Measurements from ENCODE around the gene AMOT. TPM values are rescaled to one million over a fixed set of nuclear protein-coding genes. Genes with fewer than 3 reads are reported as not detected.

Gene AMOT
- total and polyA plus RNA-seq, 2 experiments from 2014 or later: 2.1 to 5.4 TPM

DNA sequence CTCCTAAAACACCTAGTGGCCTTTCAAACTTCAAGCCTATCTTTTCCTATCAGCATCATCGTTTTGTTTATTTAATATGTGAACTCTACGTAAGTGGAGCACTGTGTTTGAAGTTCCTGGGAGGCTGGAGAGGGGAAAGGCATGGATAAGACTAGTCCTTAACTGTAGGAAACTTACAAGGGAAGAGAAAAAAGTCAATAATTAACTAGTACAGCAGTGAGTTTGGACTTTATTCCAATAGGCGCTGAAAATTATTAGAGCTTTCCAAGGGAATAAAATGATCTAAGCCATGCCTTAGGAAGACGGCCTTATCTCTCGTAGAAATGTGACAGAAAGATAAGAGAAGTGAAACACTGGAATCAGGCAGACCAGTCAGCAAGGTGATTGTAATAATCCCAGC lies 55.3 kb downstream of the AMOT start:
- H3K9me2 ChIP-seq (ENCODE audit: insufficient read depth): no peaks in the 10 kb centered on the region
- H4K20me1 ChIP-seq (replicated peaks; ENCODE audit: insufficient read depth): no peaks in the 10 kb centered on the region
- H3K4me3 ChIP-seq: no peak overlapping the region
- no peak overlapping the region for H3K27ac Mint-ChIP-seq
- H3K4me2 ChIP-seq: no peak overlapping the region
- no peak for DNase-seq (ENCODE audit: low spot score)
- ATAC-seq: no peak
- H3K9me3 Mint-ChIP-seq: no peaks in the 10 kb centered on the region
- H3K27ac ChIP-seq (ENCODE audit: low read depth): no peak overlapping the region
- no peaks in the 10 kb centered on the region for H3F3A ChIP-seq (replicated peaks; ENCODE audit: low read depth)
- no peaks in the 10 kb centered on the region for H3K27me3 Mint-ChIP-seq (ENCODE audit: insufficient read depth, low read depth, poor library complexity)
- no peaks in the 10 kb centered on the region for H3K36me3 ChIP-seq (ENCODE audit: insufficient read depth)
- H2AFZ ChIP-seq: no peak overlapping the region
- no peaks in the 10 kb centered on the region for H3K4me1 ChIP-seq (ENCODE audit: insufficient read depth)
- H3K79me2 ChIP-seq (replicated peaks; ENCODE audit: insufficient read depth): no peaks in the 10 kb centered on the region
- peaks cover 16% of the 10 kb centered on the region; the same call in 2 of the 3 replicates for H3K36me3 Mint-ChIP-seq (ENCODE audit: low read depth)
- H3K4me1 Mint-ChIP-seq: peaks cover 9% of the 10 kb centered on the region
- H3K4me3 Mint-ChIP-seq: no peak overlapping the region
- TF ChIP-seq, protein P1, sequence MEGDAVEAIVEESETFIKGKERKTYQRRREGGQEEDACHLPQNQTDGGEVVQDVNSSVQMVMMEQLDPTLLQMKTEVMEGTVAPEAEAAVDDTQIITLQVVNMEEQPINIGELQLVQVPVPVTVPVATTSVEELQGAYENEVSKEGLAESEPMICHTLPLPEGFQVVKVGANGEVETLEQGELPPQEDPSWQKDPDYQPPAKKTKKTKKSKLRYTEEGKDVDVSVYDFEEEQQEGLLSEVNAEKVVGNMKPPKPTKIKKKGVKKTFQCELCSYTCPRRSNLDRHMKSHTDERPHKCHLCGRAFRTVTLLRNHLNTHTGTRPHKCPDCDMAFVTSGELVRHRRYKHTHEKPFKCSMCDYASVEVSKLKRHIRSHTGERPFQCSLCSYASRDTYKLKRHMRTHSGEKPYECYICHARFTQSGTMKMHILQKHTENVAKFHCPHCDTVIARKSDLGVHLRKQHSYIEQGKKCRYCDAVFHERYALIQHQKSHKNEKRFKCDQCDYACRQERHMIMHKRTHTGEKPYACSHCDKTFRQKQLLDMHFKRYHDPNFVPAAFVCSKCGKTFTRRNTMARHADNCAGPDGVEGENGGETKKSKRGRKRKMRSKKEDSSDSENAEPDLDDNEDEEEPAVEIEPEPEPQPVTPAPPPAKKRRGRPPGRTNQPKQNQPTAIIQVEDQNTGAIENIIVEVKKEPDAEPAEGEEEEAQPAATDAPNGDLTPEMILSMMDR (conservative IDR thresholded peaks at IDR 0.05; ENCODE audit: low read depth in 2 of 2): no peak
- TF ChIP-seq POLR2AphosphoS5 (IDR thresholded peaks at IDR 0.05; ENCODE audit: low read depth): no peak
- TF ChIP-seq, protein P2, sequence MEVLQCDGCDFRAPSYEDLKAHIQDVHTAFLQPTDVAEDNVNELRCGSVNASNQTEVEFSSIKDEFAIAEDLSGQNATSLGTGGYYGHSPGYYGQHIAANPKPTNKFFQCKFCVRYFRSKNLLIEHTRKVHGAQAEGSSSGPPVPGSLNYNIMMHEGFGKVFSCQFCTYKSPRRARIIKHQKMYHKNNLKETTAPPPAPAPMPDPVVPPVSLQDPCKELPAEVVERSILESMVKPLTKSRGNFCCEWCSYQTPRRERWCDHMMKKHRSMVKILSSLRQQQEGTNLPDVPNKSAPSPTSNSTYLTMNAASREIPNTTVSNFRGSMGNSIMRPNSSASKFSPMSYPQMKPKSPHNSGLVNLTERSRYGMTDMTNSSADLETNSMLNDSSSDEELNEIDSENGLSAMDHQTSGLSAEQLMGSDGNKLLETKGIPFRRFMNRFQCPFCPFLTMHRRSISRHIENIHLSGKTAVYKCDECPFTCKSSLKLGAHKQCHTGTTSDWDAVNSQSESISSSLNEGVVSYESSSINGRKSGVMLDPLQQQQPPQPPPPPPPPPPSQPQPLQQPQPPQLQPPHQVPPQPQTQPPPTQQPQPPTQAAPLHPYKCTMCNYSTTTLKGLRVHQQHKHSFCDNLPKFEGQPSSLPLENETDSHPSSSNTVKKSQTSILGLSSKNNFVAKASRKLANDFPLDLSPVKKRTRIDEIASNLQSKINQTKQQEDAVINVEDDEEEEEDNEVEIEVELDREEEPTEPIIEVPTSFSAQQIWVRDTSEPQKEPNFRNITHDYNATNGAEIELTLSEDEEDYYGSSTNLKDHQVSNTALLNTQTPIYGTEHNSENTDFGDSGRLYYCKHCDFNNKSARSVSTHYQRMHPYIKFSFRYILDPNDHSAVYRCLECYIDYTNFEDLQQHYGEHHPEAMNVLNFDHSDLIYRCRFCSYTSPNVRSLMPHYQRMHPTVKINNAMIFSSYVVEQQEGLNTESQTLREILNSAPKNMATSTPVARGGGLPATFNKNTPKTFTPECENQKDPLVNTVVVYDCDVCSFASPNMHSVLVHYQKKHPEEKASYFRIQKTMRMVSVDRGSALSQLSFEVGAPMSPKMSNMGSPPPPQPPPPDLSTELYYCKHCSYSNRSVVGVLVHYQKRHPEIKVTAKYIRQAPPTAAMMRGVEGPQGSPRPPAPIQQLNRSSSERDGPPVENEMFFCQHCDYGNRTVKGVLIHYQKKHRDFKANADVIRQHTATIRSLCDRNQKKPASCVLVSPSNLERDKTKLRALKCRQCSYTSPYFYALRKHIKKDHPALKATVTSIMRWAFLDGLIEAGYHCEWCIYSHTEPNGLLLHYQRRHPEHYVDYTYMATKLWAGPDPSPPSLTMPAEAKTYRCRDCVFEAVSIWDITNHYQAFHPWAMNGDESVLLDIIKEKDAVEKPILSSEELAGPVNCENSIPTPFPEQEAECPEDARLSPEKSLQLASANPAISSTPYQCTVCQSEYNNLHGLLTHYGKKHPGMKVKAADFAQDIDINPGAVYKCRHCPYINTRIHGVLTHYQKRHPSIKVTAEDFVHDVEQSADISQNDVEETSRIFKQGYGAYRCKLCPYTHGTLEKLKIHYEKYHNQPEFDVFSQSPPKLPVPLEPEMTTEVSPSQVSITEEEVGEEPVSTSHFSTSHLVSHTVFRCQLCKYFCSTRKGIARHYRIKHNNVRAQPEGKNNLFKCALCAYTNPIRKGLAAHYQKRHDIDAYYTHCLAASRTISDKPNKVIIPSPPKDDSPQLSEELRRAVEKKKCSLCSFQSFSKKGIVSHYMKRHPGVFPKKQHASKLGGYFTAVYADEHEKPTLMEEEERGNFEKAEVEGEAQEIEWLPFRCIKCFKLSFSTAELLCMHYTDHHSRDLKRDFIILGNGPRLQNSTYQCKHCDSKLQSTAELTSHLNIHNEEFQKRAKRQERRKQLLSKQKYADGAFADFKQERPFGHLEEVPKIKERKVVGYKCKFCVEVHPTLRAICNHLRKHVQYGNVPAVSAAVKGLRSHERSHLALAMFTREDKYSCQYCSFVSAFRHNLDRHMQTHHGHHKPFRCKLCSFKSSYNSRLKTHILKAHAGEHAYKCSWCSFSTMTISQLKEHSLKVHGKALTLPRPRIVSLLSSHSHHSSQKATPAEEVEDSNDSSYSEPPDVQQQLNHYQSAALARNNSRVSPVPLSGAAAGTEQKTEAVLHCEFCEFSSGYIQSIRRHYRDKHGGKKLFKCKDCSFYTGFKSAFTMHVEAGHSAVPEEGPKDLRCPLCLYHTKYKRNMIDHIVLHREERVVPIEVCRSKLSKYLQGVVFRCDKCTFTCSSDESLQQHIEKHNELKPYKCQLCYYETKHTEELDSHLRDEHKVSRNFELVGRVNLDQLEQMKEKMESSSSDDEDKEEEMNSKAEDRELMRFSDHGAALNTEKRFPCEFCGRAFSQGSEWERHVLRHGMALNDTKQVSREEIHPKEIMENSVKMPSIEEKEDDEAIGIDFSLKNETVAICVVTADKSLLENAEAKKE (CRISPR knock-in tag; IDR thresholded peaks at IDR 0.05): no peak
- TF ChIP-seq, protein P3, sequence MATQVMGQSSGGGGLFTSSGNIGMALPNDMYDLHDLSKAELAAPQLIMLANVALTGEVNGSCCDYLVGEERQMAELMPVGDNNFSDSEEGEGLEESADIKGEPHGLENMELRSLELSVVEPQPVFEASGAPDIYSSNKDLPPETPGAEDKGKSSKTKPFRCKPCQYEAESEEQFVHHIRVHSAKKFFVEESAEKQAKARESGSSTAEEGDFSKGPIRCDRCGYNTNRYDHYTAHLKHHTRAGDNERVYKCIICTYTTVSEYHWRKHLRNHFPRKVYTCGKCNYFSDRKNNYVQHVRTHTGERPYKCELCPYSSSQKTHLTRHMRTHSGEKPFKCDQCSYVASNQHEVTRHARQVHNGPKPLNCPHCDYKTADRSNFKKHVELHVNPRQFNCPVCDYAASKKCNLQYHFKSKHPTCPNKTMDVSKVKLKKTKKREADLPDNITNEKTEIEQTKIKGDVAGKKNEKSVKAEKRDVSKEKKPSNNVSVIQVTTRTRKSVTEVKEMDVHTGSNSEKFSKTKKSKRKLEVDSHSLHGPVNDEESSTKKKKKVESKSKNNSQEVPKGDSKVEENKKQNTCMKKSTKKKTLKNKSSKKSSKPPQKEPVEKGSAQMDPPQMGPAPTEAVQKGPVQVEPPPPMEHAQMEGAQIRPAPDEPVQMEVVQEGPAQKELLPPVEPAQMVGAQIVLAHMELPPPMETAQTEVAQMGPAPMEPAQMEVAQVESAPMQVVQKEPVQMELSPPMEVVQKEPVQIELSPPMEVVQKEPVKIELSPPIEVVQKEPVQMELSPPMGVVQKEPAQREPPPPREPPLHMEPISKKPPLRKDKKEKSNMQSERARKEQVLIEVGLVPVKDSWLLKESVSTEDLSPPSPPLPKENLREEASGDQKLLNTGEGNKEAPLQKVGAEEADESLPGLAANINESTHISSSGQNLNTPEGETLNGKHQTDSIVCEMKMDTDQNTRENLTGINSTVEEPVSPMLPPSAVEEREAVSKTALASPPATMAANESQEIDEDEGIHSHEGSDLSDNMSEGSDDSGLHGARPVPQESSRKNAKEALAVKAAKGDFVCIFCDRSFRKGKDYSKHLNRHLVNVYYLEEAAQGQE (IDR thresholded peaks at IDR 0.05; ENCODE audit: unreplicated experiment): no peak
- no peak for TF ChIP-seq ZNF114 (CRISPR knock-in tag; IDR thresholded peaks at IDR 0.05)
- TF ChIP-seq EZH2 (IDR thresholded peaks at IDR 0.05; ENCODE audit: low read depth, unreplicated experiment): no peak
- no peak for TF ChIP-seq CREB1 (CRISPR knock-in tag; IDR thresholded peaks at IDR 0.05; ENCODE audit: low read depth)
- TF ChIP-seq, protein P4, sequence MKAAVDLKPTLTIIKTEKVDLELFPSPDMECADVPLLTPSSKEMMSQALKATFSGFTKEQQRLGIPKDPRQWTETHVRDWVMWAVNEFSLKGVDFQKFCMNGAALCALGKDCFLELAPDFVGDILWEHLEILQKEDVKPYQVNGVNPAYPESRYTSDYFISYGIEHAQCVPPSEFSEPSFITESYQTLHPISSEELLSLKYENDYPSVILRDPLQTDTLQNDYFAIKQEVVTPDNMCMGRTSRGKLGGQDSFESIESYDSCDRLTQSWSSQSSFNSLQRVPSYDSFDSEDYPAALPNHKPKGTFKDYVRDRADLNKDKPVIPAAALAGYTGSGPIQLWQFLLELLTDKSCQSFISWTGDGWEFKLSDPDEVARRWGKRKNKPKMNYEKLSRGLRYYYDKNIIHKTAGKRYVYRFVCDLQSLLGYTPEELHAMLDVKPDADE (IDR thresholded peaks at IDR 0.05): no peak
- no peak for TF ChIP-seq ZNF331 (CRISPR knock-in tag; IDR thresholded peaks at IDR 0.05; ENCODE audit: low read depth)
- TF ChIP-seq EZH2phosphoT487 (IDR thresholded peaks at IDR 0.05; ENCODE audit: unreplicated experiment): no peak
- no peak for TF ChIP-seq JUNB (IDR thresholded peaks at IDR 0.05; ENCODE audit: unreplicated experiment)
- no peak for TF ChIP-seq STAT1 (IDR thresholded peaks at IDR 0.05; ENCODE audit: unreplicated experiment)
- no peaks in the 10 kb centered on the region for H3K27me3 ChIP-seq (ENCODE audit: insufficient read depth)

Data from GM23338 (cell line).